SU-DHL-6 (cell line): ENCODE measurements around the gene TRIM27.
A peak's percentile ranks its signal among the peaks of the same experiment; 100 is the strongest.

Source experiments
- H2AFZ ChIP-seq: fragments of 200-600 bp; sonication (generic); 2 replicates; pipeline ENCODE4 v1.6.1; 2014; ENCODE audit warnings: low read depth, mild to moderate bottlenecking, moderate library complexity, mixed read lengths, antibody characterized with exemption, low read length; ENCODE audit not compliant: severe bottlenecking
- H3F3A ChIP-seq: fragments of 200-600 bp; shearing (Covaris generic); 2 replicates; pipeline ENCODE4 v1.6.0; 2016; ENCODE audit warnings: antibody characterized with exemption, mild to moderate bottlenecking; ENCODE audit not compliant: insufficient read depth
- H3K27ac ChIP-seq: fragments of 200-600 bp; sonication (generic); 2 replicates; pipeline ENCODE4 v1.5.1; 2016; ENCODE audit warnings: low read depth, mild to moderate bottlenecking, low read length, moderate library complexity, mixed read lengths
- H3K27me3 ChIP-seq: fragments of 200-600 bp; sonication (generic), shearing (Covaris generic); 2 replicates; pipeline ENCODE4 v1.6.0; 2014; ENCODE audit warnings: mild to moderate bottlenecking, low read length
- H3K36me3 ChIP-seq: fragments of 200-600 bp; sonication (generic); 2 replicates; pipeline ENCODE4 v1.6.1; 2014; ENCODE audit warnings: mild to moderate bottlenecking, low read length, mixed read lengths
- H3K4me2 ChIP-seq: fragments of 300-600, 200-600 bp; shearing (Covaris generic), sonication (generic); 2 replicates; pipeline ENCODE4 v1.6.0; 2014; ENCODE audit warnings: low read length, low read depth, mild to moderate bottlenecking; ENCODE audit not compliant: poor library complexity, severe bottlenecking
- H3K4me3 ChIP-seq: fragments of 200-600 bp; sonication (generic); 2 replicates; pipeline ENCODE4 v1.5.1; 2014; ENCODE audit warnings: antibody characterized with exemption, low read length, mild to moderate bottlenecking, mixed read lengths; ENCODE audit not compliant: insufficient read depth, poor library complexity, severe bottlenecking
- H3K79me2 ChIP-seq: fragments of 200-600 bp; sonication (generic); 2 replicates; pipeline ENCODE4 v1.6.1; 2014; ENCODE audit warnings: mild to moderate bottlenecking, low read length, moderate library complexity; ENCODE audit not compliant: insufficient read depth
- H3K9ac ChIP-seq: fragments of 200-600 bp; sonication (generic); 2 replicates; pipeline ENCODE4 v1.7.0; 2014; ENCODE audit warnings: mild to moderate bottlenecking, low read length
- H3K9me2 ChIP-seq: fragments of 200-600 bp; sonication (generic); replicated peaks from 2 replicates; pipeline ENCODE4 v1.6.1; 2014; ENCODE audit warnings: low read length; ENCODE audit not compliant: insufficient read depth
- H3K9me3 ChIP-seq: fragments of 200-600 bp; sonication (generic); 2 replicates; pipeline ENCODE4 v1.6.1; 2014; ENCODE audit warnings: low read length, mixed read lengths; ENCODE audit not compliant: insufficient read depth
- H4K20me1 ChIP-seq: fragments of 200-600 bp; sonication (generic); 2 replicates; pipeline ENCODE4 v1.6.1; 2014; ENCODE audit warnings: low read depth, mild to moderate bottlenecking, antibody characterized with exemption, low read length, moderate library complexity, mixed read lengths
- EZH2phosphoT487 ChIP-seq: fragments of 200-600 bp; sonication (generic), shearing (Covaris generic); conservative IDR thresholded peaks from 2 replicates; pipeline ENCODE4 v1.6.1; 2018; ENCODE audit warnings: mild to moderate bottlenecking, antibody characterized with exemption, low read length, moderate library complexity, mixed read lengths
- TF ChIP-seq, protein P1 (sequence below): fragments of 200-600 bp; sonication (generic); IDR thresholded peaks from one replicate; pipeline ENCODE4 v1.5.1; 2017; ENCODE audit warnings: antibody characterized with exemption, mild to moderate bottlenecking, low read length, moderate library complexity; ENCODE audit not compliant: insufficient read depth, poor library complexity, severe bottlenecking

TRIM27 gene

DNA sequence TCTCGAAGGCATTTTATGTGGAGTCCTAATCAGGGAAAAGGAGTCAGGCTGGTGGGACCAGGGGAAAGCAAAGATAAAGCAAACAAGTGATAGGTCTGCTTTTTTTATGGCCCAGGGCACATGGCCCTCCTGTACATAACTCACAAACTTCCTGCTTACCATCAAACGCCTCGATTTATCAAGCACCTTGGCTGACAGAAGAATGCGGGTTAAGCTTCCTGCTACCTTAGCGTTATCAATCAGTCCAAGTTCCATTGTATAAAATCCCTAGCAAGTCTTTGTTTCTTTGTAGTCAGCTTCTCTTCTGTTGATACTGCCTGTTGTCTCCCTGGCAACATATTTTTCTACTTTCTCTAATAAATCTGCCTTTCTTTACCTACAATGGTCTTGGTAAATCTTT is 4.1 kb upstream of the TRIM27 start:
- Histone ChIP-seq H3K27ac (no peak overlapping the region), H3K9me2 (no peaks in the 10 kb centered on the region), H3K4me3 (no peak overlapping the region), H3K9ac (no peak overlapping the region), H3F3A (0 out of 2 replicates have a peak, but pooled peaks cover 6% of the 10 kb centered on the region), H3K36me3 (no peaks in the 10 kb centered on the region), H2AFZ (no peak overlapping the region), H3K9me3 (no peaks in the 10 kb centered on the region), H4K20me1 (no peaks in the 10 kb centered on the region), H3K4me2 (no peak overlapping the region), H3K79me2 (peaks cover 8% of the 10 kb centered on the region), H3K27me3 (no peaks in the 10 kb centered on the region)
- TF ChIP-seq EZH2phosphoT487, result no peak

DNA sequence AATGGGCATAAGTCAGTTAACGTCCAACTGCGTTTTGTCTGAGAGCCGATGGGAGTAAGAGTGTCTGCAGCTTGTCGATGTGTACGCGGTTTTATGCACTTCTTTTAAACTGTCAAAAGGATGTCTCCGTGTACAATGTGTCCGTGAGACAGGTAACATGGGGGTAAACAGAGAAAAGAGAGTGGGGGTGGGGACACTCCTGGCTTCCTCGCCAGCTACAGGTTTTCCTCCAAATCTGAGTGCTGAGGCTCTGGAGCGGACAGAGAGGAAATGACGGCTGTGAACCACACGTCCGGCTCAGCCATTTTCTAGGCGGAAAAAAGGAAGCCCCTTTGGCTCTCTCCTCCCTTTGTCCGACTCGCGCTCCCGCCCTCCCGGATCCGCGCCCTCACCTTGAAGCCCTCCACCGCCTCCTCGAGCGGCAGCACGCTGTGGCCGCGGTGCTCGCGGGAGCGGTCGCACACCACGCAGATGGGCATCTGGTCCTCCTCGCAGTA is 916 bp downstream of the TRIM27 start:
- TF ChIP-seq, protein P1, sequence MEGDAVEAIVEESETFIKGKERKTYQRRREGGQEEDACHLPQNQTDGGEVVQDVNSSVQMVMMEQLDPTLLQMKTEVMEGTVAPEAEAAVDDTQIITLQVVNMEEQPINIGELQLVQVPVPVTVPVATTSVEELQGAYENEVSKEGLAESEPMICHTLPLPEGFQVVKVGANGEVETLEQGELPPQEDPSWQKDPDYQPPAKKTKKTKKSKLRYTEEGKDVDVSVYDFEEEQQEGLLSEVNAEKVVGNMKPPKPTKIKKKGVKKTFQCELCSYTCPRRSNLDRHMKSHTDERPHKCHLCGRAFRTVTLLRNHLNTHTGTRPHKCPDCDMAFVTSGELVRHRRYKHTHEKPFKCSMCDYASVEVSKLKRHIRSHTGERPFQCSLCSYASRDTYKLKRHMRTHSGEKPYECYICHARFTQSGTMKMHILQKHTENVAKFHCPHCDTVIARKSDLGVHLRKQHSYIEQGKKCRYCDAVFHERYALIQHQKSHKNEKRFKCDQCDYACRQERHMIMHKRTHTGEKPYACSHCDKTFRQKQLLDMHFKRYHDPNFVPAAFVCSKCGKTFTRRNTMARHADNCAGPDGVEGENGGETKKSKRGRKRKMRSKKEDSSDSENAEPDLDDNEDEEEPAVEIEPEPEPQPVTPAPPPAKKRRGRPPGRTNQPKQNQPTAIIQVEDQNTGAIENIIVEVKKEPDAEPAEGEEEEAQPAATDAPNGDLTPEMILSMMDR, result no peak
- no peak for TF ChIP-seq EZH2phosphoT487
- peak overlapping the region; percentile 68 for H3K4me3 ChIP-seq
- peak overlapping the region; percentile 77 for H3K4me2 ChIP-seq
- peak overlapping the region; percentile 92 for H3K9ac ChIP-seq
- no peaks in the 10 kb centered on the region for H3K9me2 ChIP-seq
- H3F3A ChIP-seq, result 0 out of 2 replicates have a peak, but pooled peaks cover 6% of the 10 kb centered on the region
- peak overlapping the region; percentile 72 for H3K27ac ChIP-seq
- peak overlapping the region; percentile 88 for H2AFZ ChIP-seq
- no peaks in the 10 kb centered on the region for H3K27me3 ChIP-seq
- H3K36me3 ChIP-seq, result peaks cover 29% of the 10 kb centered on the region
- peaks cover 52% of the 10 kb centered on the region for H3K79me2 ChIP-seq
- H3K9me3 ChIP-seq, result no peaks in the 10 kb centered on the region
- H4K20me1 ChIP-seq, result no peaks in the 10 kb centered on the region; the same call in 1 of the 2 replicates

DNA sequence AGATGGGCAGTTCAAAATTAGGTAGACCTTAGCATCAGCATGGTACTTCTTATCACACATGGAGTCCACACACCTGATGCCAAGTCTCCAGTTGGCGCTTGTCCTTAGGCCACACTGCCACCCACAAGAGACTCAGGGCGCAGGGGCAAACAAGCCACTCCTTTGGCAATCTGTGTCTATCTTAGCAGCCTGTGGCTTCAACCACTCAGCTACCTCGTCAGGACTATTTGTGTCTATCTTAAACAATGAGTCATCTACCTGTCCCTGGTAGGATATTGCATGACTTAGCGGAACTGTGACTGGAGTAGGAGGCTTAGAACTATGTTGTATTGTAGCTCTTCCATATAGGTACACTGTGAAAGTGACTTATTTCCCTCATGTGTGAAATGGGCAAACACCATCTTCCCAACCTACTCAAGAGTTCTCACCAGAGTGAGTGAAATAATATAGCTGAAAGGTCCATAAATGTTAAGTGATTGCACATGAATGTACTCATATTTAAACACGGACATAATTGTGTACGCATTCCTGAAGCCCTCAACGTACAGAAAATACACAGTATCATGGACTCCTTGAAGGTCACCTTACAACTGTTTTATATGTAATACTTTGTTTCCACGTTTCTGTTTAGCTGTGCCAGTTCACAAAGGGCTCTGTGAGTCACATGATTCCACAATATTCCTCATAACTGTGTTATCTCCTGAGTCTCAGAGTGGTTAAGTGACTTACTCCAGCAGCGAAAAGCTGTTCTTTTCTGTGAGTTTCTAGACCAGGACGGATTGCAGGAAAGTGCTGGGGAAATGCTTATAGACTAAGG is 1.6 kb downstream of the TRIM27 start:
- Histone ChIP-seq H4K20me1 (no peaks in the 10 kb centered on the region; the same call in 1 of the 2 replicates), H3K36me3 (peaks cover 29% of the 10 kb centered on the region)

More for the DNA sequence above, 1.6 kb downstream of the TRIM27 start:
- peaks cover 52% of the 10 kb centered on the region for H3K79me2 ChIP-seq
- H3K9ac ChIP-seq, result peak overlapping the region; percentile 92
- H3K9me3 ChIP-seq, result no peaks in the 10 kb centered on the region
- peak overlapping the region; percentile 68 for H3K4me3 ChIP-seq
- H2AFZ ChIP-seq, result peak overlapping the region; percentile 88
- 0 out of 2 replicates have a peak, but pooled peaks cover 6% of the 10 kb centered on the region for H3F3A ChIP-seq
- no peaks in the 10 kb centered on the region for H3K9me2 ChIP-seq
- H3K27me3 ChIP-seq, result no peaks in the 10 kb centered on the region
- peak overlapping the region; percentile 77 for H3K4me2 ChIP-seq
- peak overlapping the region; percentile 72 for H3K27ac ChIP-seq
- TF ChIP-seq EZH2phosphoT487, result no peak
- TF ChIP-seq, protein P1, result no peak
